Measurements from ENCODE around the gene PIGQ. TPM values are rescaled to one million over a fixed set of nuclear protein-coding genes. Genes with fewer than 3 reads are reported as not detected.

PIGQ gene
- total RNA-seq, 1 donor from 2014 or later: 68.9 TPM

- Histone ChIP-seq H3K27me3 (ENCODE audit: low read depth) (peaks cover 22% of the 10 kb centered on the region), H3K4me3 (no peak overlapping the region), H3K4me1 (peaks cover 40% of the 10 kb centered on the region), H3K27ac (no peak overlapping the region), H3K9me3 (no peaks in the 10 kb centered on the region), H3K36me3 (no peaks in the 10 kb centered on the region)
- no peak for DNase-seq
- intact Hi-C loops (cut with DNase I): no loop called here
- TF ChIP-seq, protein P1, sequence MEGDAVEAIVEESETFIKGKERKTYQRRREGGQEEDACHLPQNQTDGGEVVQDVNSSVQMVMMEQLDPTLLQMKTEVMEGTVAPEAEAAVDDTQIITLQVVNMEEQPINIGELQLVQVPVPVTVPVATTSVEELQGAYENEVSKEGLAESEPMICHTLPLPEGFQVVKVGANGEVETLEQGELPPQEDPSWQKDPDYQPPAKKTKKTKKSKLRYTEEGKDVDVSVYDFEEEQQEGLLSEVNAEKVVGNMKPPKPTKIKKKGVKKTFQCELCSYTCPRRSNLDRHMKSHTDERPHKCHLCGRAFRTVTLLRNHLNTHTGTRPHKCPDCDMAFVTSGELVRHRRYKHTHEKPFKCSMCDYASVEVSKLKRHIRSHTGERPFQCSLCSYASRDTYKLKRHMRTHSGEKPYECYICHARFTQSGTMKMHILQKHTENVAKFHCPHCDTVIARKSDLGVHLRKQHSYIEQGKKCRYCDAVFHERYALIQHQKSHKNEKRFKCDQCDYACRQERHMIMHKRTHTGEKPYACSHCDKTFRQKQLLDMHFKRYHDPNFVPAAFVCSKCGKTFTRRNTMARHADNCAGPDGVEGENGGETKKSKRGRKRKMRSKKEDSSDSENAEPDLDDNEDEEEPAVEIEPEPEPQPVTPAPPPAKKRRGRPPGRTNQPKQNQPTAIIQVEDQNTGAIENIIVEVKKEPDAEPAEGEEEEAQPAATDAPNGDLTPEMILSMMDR (IDR thresholded peaks at IDR 0.05): no peak
- ATAC-seq: no peak
These were observed 4.9 kb upstream of the PIGQ start for GRCh38 chr16:564690-565418.

DNA sequence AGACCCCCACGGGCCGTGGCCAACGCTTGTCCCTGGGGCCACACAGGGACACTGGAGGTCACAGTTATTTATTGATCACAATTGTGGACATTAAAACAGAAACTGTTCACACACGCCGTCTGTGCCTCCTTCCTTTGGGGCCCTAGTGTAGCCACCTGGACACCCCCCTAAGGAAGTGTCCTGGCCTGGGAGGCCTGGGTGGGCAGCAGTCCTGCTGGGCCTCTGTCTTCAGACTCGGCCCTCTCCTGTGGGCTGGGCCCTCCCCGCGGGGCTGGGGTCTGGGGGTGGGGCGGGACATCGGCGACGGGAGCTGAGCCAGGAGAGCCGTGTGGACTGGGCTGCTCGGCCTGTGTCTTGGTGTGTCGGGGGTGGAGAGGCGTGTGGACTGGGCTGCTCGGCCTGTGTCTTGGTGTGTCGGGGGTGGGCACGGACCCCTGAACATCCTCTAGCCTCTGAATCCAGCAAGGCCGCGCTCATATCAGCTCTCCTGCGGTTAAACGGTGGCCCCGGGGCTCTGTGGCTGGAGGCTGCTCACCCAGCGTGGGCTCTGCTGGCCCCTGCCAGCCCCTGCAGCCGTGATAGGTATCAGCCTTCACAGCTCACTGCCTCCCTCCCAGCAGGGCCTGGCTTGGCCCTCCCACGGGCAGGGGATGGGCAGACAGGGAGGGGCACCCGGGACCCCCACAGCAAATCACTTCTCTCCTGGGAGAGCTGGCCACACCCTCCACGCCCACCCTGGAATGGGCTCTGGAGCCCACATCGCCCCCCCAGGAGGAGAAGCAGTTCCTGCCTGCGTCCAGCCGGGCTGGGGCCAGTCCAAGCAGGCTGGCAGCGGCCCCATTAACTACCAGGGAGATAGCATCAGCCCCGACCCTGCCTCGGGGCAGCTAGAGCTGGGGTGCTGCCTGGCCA lies 4.1 kb upstream of the PIGQ start:
- DNase-seq: no peak
- no peaks in the 10 kb centered on the region for H3K9me3 ChIP-seq

DNA sequence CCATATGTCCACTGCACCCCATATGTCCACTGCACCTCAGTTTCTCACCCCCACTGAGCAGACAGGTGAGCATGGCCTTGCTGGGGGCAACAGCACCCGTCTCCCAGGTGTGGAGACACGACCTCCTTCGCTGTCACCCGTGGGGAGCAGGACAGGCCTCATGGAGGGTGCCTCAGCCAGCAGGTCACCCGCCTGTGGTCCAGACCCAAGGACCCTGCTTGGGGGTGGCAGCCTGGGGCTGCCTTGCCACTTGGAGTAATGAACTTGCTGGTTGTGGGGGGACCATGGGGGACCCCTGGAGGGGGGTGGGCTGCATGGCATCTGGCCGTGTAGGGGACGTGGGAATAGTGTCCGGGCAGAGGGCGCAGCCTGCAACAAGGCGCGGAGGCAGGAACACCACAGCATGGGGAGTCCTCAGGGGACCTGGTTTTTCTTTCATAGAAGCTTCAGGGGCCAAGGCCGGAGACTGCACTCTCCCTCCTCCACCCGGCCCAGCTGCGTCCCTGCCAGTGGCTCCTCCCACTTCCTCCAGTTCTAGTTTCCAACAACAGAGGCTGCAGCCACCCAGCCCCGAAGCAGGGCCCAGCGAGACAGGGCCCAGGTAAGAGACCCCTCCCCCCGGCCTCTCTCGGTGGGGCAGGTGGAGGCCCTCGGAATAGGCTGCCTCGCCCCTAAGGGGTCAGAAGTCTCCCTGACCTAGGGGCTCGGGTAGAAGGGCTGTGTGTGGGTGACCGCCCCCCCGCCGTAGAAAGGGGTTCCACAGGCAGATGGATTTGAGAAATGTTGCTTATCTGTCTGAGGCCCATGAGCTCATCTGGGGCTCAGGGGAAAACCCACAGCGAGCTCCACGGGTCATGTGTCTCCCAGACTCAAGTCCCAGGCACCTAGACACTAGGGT lies 3.0 kb upstream of the PIGQ start, which contains the start of gene NHLRC4:
TSS of gene NHLRC4 (plus strand) at position 531 of the 898 bp plus-strand sequence. CDS start 1,043 bp downstream, outside the sequence.
- TF ChIP-seq, protein P1 (IDR thresholded peaks at IDR 0.05): no peak
- Histone ChIP-seq H3K36me3 (no peaks in the 10 kb centered on the region), H3K27me3 (ENCODE audit: low read depth) (peaks cover 10% of the 10 kb centered on the region), H3K27ac (peak within 1 kb of the TSS; percentile 72), H3K4me1 (peaks cover 45% of the 10 kb centered on the region), H3K9me3 (no peaks in the 10 kb centered on the region), H3K4me3 (peak within 1 kb of the TSS; percentile 50)
- DNase-seq (peak; percentile 69), ATAC-seq (peak in 1 of 2 donors; percentile 12)
- intact Hi-C loops (cut with DNase I): no loop called here

More for the DNA sequence above, 4.1 kb upstream of the PIGQ start:
- Histone ChIP-seq H3K36me3 (no peaks in the 10 kb centered on the region), H3K27ac (peak overlapping the region; percentile 72), H3K27me3 (ENCODE audit: low read depth) (peaks cover 20% of the 10 kb centered on the region), H3K4me1 (peaks cover 43% of the 10 kb centered on the region), H3K4me3 (no peak overlapping the region)
- no peak for ATAC-seq
- intact Hi-C loops (cut with DNase I): no loop called here
- TF ChIP-seq, protein P1 (IDR thresholded peaks at IDR 0.05): no peak

GRCh38 chr16:567373-568256 lies 2.2 kb upstream of the PIGQ start:
- Histone ChIP-seq H3K4me3 (peak overlapping the region; percentile 50), H3K9me3 (no peaks in the 10 kb centered on the region), H3K27me3 (ENCODE audit: low read depth) (peaks cover 5% of the 10 kb centered on the region), H3K36me3 (peaks cover 5% of the 10 kb centered on the region), H3K27ac (peak overlapping the region; percentile 72), H3K4me1 (peaks cover 45% of the 10 kb centered on the region)
- intact Hi-C loops (cut with DNase I): no loop called here
- no peak for ATAC-seq
- TF ChIP-seq, protein P1 (IDR thresholded peaks at IDR 0.05): no peak
- DNase-seq: no peak

Measured in lower lobe of right lung (tissue), 2 donors.